Thoracic aorta (tissue), 2 donors: ENCODE data around the gene COLGALT1. TPM values are rescaled to one million over a fixed set of nuclear protein-coding genes. Genes with fewer than 3 reads are reported as not detected.
A peak's percentile ranks its signal among the peaks of the same experiment; 100 is the strongest.

Experiments used
- ATAC-seq: fragments of 150-250 bp; one replicate; pipeline ENCODE4 v1.8.0; 2017; ENCODE audit warnings: low read depth; ENCODE audit not compliant: insufficient number of reproducible peaks, low FRiP score
- DNase-seq: peaks from one replicate; pipeline ENCODE4 v3.0.0-alpha.2; 2020; ENCODE audit warnings: low spot score
- H3K27ac ChIP-seq, 2 donors: fragments of 200-600 bp; sonication (generic); 1 replicate in 1 of 2; 2 replicates in 1 of 2; pipeline ENCODE4 v1.5.1; 2016; ENCODE audit warnings: mild to moderate bottlenecking in 2 of 2, moderate library complexity in 2 of 2
- H3K27me3 ChIP-seq: fragments of 200-600 bp; sonication (generic); replicated peaks from 2 replicates; pipeline ENCODE4 v1.6.0; 2016; ENCODE audit warnings: mild to moderate bottlenecking; ENCODE audit not compliant: insufficient read depth
- H3K36me3 ChIP-seq: fragments of 200-600 bp; sonication (generic); one replicate; pipeline ENCODE4 v1.5.1; 2016
- H3K4me1 ChIP-seq, 2 donors: fragments of 200-600 bp; sonication (generic); 1 replicate in 1 of 2; 2 replicates in 1 of 2; pipeline versions ENCODE4 v1.5.1 to v1.6.0; 2016; ENCODE audit warnings: low read depth in 2 of 2, mild to moderate bottlenecking in 1 of 2; ENCODE audit not compliant: control insufficient read depth in 1 of 2
- H3K4me3 ChIP-seq: fragments of 200-600 bp; sonication (generic); 2 replicates; pipeline ENCODE4 v1.5.1; 2016; ENCODE audit warnings: mild to moderate bottlenecking
- H3K9me3 ChIP-seq: fragments of 200-600 bp; sonication (generic); 2 replicates; pipeline ENCODE4 v1.5.1; 2016
- total RNA-seq, 2 donors: library from RNA; depleted of rRNA; stranded (reverse); fragments of >200 nt; gene quantifications; one replicate each; pipeline versions ENCODE4 v1.1.0 to v1.2.3, GENCODE V29; 2016
- TF ChIP-seq, protein P1 (sequence below): fragments of 200-600 bp; sonication (generic); IDR thresholded peaks from one replicate; pipeline ENCODE4 v1.5.1; 2019; ENCODE audit warnings: antibody characterized with exemption

Gene COLGALT1
- total RNA-seq, 2 donors from 2014 or later, result 73.7 to 94.1 TPM

DNA sequence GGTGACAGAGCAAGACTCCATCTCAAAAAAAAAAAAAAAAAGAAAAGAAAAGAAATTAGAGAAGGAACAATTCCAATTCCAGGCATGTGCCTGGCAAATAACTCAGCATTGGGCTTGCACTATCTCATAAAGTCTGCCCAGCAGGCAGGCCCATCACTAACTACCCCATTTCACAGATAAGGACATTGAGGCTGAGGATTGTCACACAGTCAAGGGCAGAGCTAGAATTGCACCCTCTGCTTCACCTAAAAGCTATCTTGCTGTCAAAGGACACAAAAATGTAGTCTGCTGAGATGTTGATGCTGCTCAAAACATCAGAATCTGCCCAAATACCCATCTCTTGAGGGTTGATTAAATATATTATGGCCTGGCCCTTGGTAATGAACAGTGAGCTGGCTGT, 20.7 kb upstream of the COLGALT1 start:
- ATAC-seq (no peak), DNase-seq (no peak)
- no peak overlapping the region for H3K27ac ChIP-seq
- no peaks in the 10 kb centered on the region for H3K9me3 ChIP-seq
- peaks cover 11 to 13% of the 10 kb centered on the region in 2 donors for H3K4me1 ChIP-seq
- H3K27me3 ChIP-seq, result no peaks in the 10 kb centered on the region
- TF ChIP-seq, protein P1, sequence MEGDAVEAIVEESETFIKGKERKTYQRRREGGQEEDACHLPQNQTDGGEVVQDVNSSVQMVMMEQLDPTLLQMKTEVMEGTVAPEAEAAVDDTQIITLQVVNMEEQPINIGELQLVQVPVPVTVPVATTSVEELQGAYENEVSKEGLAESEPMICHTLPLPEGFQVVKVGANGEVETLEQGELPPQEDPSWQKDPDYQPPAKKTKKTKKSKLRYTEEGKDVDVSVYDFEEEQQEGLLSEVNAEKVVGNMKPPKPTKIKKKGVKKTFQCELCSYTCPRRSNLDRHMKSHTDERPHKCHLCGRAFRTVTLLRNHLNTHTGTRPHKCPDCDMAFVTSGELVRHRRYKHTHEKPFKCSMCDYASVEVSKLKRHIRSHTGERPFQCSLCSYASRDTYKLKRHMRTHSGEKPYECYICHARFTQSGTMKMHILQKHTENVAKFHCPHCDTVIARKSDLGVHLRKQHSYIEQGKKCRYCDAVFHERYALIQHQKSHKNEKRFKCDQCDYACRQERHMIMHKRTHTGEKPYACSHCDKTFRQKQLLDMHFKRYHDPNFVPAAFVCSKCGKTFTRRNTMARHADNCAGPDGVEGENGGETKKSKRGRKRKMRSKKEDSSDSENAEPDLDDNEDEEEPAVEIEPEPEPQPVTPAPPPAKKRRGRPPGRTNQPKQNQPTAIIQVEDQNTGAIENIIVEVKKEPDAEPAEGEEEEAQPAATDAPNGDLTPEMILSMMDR, result no peak
- H3K4me3 ChIP-seq, result no peak overlapping the region
- no peaks in the 10 kb centered on the region for H3K36me3 ChIP-seq

DNA sequence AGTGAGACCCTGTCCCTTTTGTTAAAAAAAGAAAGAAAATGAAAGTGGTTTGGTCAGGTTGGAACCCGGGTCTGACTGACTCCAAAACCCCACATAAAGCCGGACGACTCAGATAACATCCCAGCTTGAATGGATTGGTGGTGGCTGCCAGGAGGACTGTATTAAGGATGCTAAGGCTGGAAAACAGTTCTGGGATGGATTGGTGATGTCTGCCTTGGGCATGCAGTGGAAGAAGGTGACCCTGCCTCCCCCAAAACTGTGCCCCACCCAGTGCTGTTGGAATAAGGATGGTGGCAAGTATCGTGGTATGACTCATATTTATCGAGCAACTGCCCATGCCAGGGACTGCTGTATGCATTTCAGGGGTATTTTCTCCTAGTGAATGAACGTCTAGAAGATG, 18.5 kb upstream of the COLGALT1 start:
- Histone ChIP-seq H3K27me3 (no peaks in the 10 kb centered on the region), H3K36me3 (no peaks in the 10 kb centered on the region), H3K9me3 (no peaks in the 10 kb centered on the region), H3K4me3 (no peak overlapping the region), H3K4me1 (peaks cover 11 to 13% of the 10 kb centered on the region in 2 donors), H3K27ac (no peak overlapping the region)
- DNase-seq (no peak), ATAC-seq (no peak)
- TF ChIP-seq, protein P1, result no peak

DNA sequence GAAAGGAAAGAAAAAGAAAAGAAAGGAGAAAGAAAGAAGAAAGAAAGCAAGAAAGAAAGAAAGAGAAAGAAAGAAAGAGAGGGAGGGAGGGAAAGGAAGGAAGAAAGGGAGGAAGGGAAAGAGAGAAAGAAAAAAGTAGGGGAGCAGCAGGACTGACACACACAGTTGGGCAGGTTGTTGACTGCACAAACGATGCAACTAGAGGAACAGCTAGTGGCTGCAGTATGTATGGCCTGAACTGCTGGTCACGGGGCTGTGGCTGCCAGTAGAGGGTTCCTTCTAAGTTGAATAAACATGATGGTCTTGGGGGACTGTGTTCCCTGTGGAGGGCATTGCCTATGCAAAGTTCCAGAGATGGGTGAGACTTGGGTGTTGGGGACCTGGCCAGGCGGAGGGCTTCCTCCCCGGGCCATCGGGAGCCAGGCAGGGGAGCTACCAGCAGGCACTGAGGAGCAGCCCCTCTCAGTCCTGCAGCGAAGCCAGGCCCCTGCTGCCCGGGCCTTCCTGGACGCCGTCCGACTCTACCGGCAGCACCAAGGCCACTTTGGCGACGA, 16.7 kb upstream of the COLGALT1 start:
- H3K36me3 ChIP-seq, result no peaks in the 10 kb centered on the region
- no peak for ATAC-seq
- H3K27ac ChIP-seq, result no peak overlapping the region
- no peaks in the 10 kb centered on the region for H3K9me3 ChIP-seq
- H3K4me1 ChIP-seq, result peaks cover 11 to 13% of the 10 kb centered on the region in 2 donors
- TF ChIP-seq, protein P1, result no peak
- DNase-seq, result no peak
- H3K4me3 ChIP-seq, result peak overlapping the region; percentile 82
- H3K27me3 ChIP-seq, result no peaks in the 10 kb centered on the region

DNA sequence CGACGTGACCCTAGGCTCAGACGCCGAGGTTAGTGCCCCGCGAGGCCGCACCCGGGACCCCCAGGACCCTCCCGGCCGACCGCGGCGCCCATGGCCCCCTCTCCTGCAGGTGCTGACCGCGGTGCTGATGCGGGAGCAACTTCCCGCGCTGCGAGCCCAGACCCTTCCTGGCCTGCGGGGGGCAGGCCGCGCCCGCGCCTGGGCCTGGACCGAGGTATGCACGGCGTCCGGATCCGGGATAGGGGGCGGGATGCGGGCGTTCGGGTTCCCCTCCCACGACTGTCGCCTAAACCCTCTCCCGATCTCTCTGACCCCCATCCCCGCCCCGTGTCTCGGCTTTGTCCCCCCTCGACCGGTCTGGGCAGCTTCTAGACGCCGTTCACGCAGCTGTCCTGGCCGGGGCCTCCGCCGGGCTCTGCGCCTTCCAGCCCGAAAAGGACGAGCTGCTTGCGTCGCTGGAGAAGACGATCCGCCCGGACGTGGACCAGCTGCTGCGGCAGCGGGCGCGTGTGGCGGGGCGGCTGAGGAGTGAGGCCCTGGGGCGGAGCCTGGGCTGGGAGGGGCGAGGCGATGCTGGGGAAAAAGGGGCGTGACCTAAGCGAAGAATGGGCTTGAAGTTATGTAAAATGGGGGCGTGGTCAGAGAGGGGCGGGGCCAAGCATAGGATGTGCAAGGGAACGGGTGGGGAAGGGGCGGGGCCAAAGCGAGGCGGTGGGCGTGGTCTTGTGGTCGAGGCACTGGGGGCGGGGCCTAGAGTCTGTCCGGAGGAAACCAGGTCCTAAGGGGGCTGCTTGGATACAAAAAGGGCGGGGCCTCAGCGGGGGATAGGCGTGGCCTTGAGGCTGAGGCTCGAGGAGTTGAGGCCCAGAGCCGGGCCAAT, 16.0 kb upstream of the COLGALT1 start:
- ATAC-seq (peak; percentile 75), DNase-seq (peak; percentile 89)
- Histone ChIP-seq H3K36me3 (no peaks in the 10 kb centered on the region), H3K4me1 (peaks cover 11 to 13% of the 10 kb centered on the region in 2 donors), H3K27ac (no peak overlapping the region), H3K27me3 (no peaks in the 10 kb centered on the region), H3K4me3 (peak overlapping the region; percentile 82), H3K9me3 (no peaks in the 10 kb centered on the region)
- TF ChIP-seq, protein P1, result no peak

DNA sequence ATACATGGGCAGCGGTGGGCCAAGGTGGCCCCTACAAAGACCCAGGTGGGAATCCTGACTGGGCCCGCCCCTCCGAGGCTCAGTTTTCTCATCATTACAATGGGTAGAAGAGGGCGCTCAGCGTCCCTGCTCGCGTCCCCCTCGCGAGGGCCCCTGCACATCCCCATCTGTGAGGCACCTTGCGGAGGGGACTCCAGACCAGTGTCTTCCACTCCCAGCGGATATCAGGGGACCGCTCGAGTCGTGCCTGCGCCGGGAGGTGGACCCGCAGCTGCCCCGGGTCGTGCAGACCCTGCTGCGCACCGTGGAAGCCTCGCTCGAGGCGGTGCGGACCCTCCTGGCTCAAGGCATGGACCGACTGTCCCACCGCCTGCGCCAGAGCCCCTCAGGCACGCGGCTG, 15.3 kb upstream of the COLGALT1 start:
- TF ChIP-seq, protein P1, result no peak
- Histone ChIP-seq H3K4me1 (peaks cover 11 to 13% of the 10 kb centered on the region in 2 donors), H3K36me3 (no peaks in the 10 kb centered on the region), H3K27me3 (no peaks in the 10 kb centered on the region), H3K9me3 (no peaks in the 10 kb centered on the region), H3K27ac (no peak overlapping the region), H3K4me3 (no peak overlapping the region)
- no peak for ATAC-seq
- no peak for DNase-seq
